GM21717 (cell line): Measurements from ENCODE around the gene BCAS4.

ENCODE experiments used
- ATAC-seq: cut with Tn5 transposase; IDR thresholded peaks from one replicate; pipeline ENCODE4 v1.9.1; 2021; ENCODE audit warnings: mild to moderate bottlenecking, moderate library complexity; ENCODE audit not compliant: unreplicated experiment

BCAS4 gene

DNA sequence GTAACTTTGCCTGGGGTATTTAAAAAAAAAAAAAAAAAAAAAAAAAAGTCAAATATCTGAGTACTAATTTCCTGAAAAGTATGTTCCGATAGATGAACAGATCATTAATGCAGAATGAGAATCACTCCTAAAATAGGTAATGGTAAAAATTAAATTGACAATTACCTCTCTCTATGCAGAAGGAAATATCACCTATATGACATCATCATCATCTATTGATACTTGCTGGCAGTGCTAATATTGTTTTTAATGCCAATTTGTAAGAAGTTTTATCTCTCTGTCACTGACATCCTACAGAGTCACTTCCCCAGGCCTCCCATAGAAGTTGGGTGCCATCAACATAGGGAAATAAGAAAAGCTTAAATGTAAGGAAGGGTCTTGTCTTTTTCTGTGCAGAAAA lies 106.4 kb downstream of the BCAS4 start:
- no peak for ATAC-seq

GRCh38 chr20:50903353-50904051 lies 108.6 kb downstream of the BCAS4 start:
- ATAC-seq = no peak

- no peak for ATAC-seq
Measured at GRCh38 chr20:50904067-50904570, 109.3 kb downstream of the BCAS4 start.

GRCh38 chr20:50909413-50909812 lies 114.6 kb downstream of the BCAS4 start:
- no peak for ATAC-seq

- no peak for ATAC-seq
Measured at GRCh38 chr20:50911030-50911429, 116.2 kb downstream of the BCAS4 start.

GRCh38 chr20:50911716-50912115 lies 116.9 kb downstream of the BCAS4 start:
- no peak for ATAC-seq

DNA sequence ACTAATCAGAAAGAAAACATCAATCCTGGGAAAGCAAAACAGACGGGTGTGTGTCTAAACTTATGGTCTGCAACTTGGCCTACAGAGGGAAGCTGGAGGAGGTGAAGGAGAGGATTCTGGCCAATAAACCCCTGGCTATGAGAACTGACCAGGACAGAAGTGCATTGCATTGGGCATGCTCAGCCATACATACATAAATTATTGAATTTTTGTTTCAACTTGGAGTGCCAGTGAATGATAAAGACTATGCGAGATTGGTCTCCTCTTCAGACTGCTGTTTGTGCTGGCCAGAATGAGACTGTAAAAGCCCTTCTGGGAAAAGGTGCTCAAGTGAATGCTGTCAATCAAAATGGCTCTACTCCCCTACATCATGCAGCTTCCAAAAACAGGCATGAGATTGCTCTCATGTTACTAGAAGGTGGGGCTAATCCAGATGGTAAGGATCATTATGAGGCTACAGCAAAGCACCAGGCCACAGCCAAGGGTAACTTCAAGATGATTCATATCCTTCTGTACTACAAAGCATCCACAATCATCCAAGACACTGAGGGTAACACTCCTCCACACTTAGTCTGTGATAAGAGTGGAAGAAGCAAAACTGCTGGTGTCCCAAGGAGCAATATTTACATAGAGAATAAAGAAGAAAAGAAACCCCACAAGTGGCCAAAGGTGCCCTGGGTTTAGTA lies 119.0 kb downstream of the BCAS4 start:
- no peak for ATAC-seq

DNA sequence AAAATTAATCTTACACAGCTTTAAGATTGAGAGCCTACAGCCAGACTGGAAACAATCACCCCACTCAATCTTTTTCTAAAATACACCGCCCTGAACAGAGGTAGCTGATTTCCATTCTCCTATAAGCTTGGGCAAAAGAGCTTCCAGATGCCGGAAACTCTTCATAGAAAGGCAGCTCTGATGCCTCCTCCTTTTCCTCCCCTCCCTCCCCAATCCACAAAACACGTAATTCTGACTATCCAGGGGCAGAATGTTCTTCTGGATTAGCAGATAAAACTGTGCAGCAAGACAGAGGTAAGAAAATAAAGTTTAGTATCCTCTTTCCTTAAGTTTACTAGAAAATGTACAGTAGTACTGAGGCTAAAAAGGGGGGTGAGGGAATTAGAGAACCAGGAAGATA lies 120.6 kb downstream of the BCAS4 start:
- ATAC-seq = no peak

GRCh38 chr20:50916257-50916656 lies 121.4 kb downstream of the BCAS4 start:
- no peak for ATAC-seq

DNA sequence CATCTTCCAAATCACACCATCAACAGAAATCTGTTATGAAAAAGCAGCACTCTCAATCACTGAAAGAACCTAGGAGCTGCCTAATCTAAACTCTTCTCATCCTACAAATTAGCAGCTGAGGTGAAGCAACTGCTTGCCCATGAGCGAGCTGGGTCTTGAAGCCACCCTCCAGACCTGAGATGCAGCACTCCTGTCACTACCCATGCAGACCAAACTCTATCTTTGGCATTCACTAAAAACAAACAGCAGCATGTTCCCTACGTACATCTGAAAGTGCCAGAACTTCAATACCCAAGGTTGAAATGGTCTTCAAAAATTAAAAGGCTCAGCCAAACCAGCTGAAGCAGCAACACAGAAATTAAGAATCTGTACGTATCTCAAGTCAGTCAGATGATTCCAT lies 122.1 kb downstream of the BCAS4 start:
- ATAC-seq = no peak

DNA sequence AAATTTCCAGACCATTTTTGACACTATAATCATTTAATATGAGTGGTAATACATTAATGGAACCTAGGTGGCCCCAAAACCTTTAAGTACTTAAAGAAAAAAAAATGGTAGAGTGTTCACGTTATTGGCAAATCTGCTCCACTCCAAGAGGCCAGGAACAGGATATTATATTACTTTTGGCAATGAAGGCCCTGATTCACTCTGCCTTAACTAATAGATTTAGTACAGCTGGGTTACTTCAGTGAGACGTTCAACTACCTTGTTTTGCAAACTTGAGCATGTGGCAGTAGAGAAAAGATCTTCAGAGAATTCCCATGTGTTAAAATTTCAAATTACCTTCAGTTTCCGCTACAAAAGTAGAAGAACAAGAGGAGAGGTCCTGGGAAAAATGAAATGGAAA lies 123.5 kb downstream of the BCAS4 start:
- ATAC-seq = no peak

DNA sequence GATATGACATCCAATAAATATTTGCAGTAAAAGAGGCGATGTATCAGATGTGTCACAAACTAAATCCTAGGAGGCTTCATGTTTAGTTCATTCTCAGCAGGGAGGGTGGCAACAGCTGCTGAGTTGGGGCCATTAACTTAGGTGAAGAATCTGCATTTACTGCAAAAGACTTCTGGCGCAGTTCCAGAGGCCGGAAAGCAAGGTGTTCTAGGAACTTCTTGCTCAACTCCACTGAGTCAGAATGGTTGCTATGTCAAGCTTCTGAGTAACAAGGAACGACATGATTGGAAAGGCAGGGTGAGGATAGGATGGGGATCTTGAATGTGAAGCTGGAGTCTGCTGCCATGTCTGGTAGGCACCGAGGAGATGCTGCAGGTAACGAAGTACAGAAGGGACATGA lies 124.7 kb downstream of the BCAS4 start:
- no peak for ATAC-seq

- no peak for ATAC-seq
Measured at GRCh38 chr20:50920997-50921396, 126.1 kb downstream of the BCAS4 start.

DNA sequence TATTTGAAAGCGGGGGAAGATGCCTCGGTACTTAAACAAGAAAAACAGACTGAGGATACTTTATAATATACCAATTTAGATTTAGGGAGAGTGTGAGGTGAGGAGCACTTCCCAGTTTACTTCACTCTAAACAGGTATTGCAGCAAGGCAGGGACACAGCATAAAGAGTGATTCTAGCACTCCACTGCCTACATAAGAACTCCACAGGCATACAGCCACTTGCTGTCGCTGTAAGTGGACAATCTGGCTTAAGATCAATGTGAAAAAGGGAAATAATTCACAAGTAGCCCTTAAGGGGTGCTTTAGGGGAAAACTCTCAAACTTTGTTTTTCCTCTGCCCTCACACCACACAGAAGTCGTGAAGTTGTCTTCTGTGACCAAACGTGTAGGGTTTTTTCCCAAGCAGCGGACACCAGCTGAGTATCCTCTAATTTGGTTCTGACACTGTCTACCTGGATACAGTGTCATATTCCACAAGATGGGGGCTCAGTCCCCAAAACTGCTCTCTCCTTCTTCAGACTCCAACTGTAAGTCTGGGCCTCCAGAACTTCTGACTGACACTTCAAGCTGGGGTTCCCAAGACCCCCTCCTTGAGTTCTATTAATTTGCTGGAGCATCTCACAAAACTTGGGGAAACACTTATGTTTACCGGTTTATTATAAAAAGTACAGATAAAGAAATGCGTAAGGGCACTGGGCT lies 127.1 kb downstream of the BCAS4 start:
- no peak for ATAC-seq

- ATAC-seq = no peak
Measured at GRCh38 chr20:50924261-50924920, 129.5 kb downstream of the BCAS4 start.

- ATAC-seq = no peak
Measured at GRCh38 chr20:50926530-50926929, 131.7 kb downstream of the BCAS4 start.
